ENCODE measurements around the gene GSG1L. TPM values are rescaled to one million over a fixed set of nuclear protein-coding genes. Genes with fewer than 3 reads are reported as not detected.

Gene GSG1L
- total RNA-seq, 2 experiments from 2014 or later: not detected

- DNase-seq (no peak), ATAC-seq (no peak)
- Mint-ChIP-seq H3K27ac (no peak overlapping the region), H3K27me3 (peaks cover 9% of the 10 kb centered on the region), H3K4me3 (no peak overlapping the region), H3K36me3 (ENCODE audit: low read depth) (no peaks in the 10 kb centered on the region), H3K9me3 (peaks cover 7% of the 10 kb centered on the region), H3K4me1 (ENCODE audit: low read depth) (no peaks in the 10 kb centered on the region)
- no peak for TF ChIP-seq CTCF (IDR thresholded peaks at IDR 0.05)
- ChIA-PET CTCF (interaction anchor here (2.9 kb wide), 1 partner anchor 93 kb away, joined by 12 read pairs; no protein-coding TSS in a partner anchor), POLR2A (no interaction called here)
- intact Hi-C loops (cut with micrococcal nuclease): no loop called here
Measured at GRCh38 chr16:27977966-27978365, 85.5 kb downstream of the GSG1L start.

DNA sequence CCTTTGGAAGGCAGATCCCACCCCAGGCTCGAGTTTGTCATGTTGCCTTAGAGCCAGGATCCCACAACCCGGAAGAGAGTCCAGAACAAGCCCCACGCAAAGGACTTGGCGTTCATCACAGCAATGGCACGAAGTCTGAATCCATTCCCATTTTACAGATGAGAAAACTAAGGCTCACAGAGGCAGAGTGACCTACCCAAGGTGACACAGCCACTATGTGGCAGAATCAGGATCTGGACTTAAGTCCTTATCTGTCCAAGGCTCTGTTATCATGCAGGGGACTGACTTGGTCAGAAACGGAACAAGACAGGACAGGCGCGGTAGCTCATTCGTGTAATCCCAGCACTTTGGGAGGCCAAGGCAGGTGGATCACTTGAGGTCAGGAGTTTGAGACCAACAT, 86.5 kb downstream of the GSG1L start:
- intact Hi-C loops (cut with micrococcal nuclease): no loop called here
- no peaks in the 10 kb centered on the region for H3K36me3 Mint-ChIP-seq (ENCODE audit: low read depth)
- no peak for TF ChIP-seq CTCF (IDR thresholded peaks at IDR 0.05)
- no peaks in the 10 kb centered on the region for H3K9me3 Mint-ChIP-seq
- no peak overlapping the region for H3K4me3 Mint-ChIP-seq
- no peak for DNase-seq
- CTCF ChIA-PET: interaction anchor here (2.9 kb wide), 1 partner anchor 94 kb away, joined by 12 read pairs; no protein-coding TSS in a partner anchor
- peaks cover 1% of the 10 kb centered on the region for H3K4me1 Mint-ChIP-seq (ENCODE audit: low read depth)
- peaks cover 10% of the 10 kb centered on the region for H3K27me3 Mint-ChIP-seq
- no peak for ATAC-seq
- POLR2A ChIA-PET: no interaction called here
- H3K27ac Mint-ChIP-seq: no peak overlapping the region

DNA sequence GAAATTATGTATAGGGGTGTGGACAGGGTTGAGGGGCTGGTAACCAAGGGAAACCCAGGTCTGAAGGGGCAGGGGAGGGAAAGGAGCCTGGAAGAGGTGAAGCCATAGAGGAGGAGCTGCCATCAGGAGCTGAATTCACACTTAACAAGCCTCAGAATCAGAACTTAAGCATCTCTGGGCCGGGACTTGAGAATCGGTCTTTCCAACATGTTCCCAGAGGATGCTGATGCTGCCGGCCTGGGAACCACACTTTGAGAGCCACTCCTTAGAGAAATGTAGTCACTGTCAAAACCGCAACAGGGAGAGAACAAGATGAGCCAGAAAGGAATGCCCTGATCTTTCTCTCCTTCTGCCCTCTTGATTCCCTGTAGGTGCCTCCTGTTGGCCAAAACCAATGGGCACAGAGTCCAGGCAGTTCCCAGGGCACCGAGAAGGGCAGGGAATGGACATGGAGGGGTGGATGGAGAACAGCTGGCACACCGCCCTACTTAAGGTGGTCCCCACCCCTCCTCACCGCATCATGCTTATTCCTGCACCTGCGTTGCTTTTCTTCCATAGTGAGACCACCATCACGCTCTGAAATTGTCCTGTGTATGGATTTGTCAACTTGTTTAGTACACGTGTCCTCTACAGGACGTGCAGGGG, 88.5 kb downstream of the GSG1L start:
- no peak for TF ChIP-seq CTCF (IDR thresholded peaks at IDR 0.05)
- CTCF ChIA-PET: interaction anchor here (4.0 kb wide), 1 partner anchor 96 kb away, joined by 72 read pairs; no protein-coding TSS in a partner anchor
- Mint-ChIP-seq H3K9me3 (no peaks in the 10 kb centered on the region), H3K36me3 (ENCODE audit: low read depth) (no peaks in the 10 kb centered on the region), H3K27me3 (peaks cover 13% of the 10 kb centered on the region), H3K27ac (no peak overlapping the region), H3K4me1 (ENCODE audit: low read depth) (peaks cover 1% of the 10 kb centered on the region), H3K4me3 (no peak overlapping the region)
- ATAC-seq (no peak), DNase-seq (no peak)
- POLR2A ChIA-PET: no interaction called here
- intact Hi-C loops (cut with micrococcal nuclease): loop anchor here (5.0 kb wide), 1 partner anchor 97 kb away; no protein-coding TSS in a partner anchor

GRCh38 chr16:27973678-27974077, 89.8 kb downstream of the GSG1L start:
- no peaks in the 10 kb centered on the region for H3K9me3 Mint-ChIP-seq
- ChIA-PET POLR2A (no interaction called here), CTCF (interaction anchor here (1.7 to 4.0 kb wide), 4 partner anchors 8 to 245 kb away, joined by 8 to 72 read pairs (median 15); no protein-coding TSS in a partner anchor)
- TF ChIP-seq CTCF (IDR thresholded peaks at IDR 0.05): no peak
- peaks cover 1% of the 10 kb centered on the region for H3K4me1 Mint-ChIP-seq (ENCODE audit: low read depth)
- no peak overlapping the region for H3K27ac Mint-ChIP-seq
- DNase-seq (no peak), ATAC-seq (no peak)
- H3K36me3 Mint-ChIP-seq (ENCODE audit: low read depth): no peaks in the 10 kb centered on the region
- no peak overlapping the region for H3K4me3 Mint-ChIP-seq
- intact Hi-C loops (cut with micrococcal nuclease): loop anchor here (5.0 kb wide), 1 partner anchor 99 kb away; no protein-coding TSS in a partner anchor
- H3K27me3 Mint-ChIP-seq: peaks cover 14% of the 10 kb centered on the region

GRCh38 chr16:27972500-27972899, 91.0 kb downstream of the GSG1L start:
- ChIA-PET CTCF (interaction anchor here (0.8 to 4.0 kb wide), 20 partner anchors 9 to 914 kb away, joined by 3 to 72 read pairs (median 4); no protein-coding TSS in a partner anchor), POLR2A (no interaction called here)
- no peaks in the 10 kb centered on the region for H3K9me3 Mint-ChIP-seq
- no peaks in the 10 kb centered on the region for H3K36me3 Mint-ChIP-seq (ENCODE audit: low read depth)
- intact Hi-C loops (cut with micrococcal nuclease): loop anchor here (5.0 kb wide), 1 partner anchor 100 kb away; no protein-coding TSS in a partner anchor
- H3K27ac Mint-ChIP-seq: no peak overlapping the region
- TF ChIP-seq CTCF (IDR thresholded peaks at IDR 0.05): peak; percentile 71
- peaks cover 14% of the 10 kb centered on the region for H3K27me3 Mint-ChIP-seq
- no peak overlapping the region for H3K4me3 Mint-ChIP-seq
- peak; percentile 88 for ATAC-seq
- H3K4me1 Mint-ChIP-seq (ENCODE audit: low read depth): peaks cover 1% of the 10 kb centered on the region
- DNase-seq: peak; percentile 76

All from activated CD8-positive, alpha-beta T cell treated with anti-CD3 and anti-CD28 coated beads for 36 hours (primary cell).